GM12865 (cell line): ENCODE results near the gene FKBP14.

Experiments used
- DNase-seq: peaks from one replicate; pipeline ENCODE4 v3.0.0; 2010; ENCODE audit warnings: low read depth
- H3K4me3 ChIP-seq: 2 replicates; pipeline ENCODE4 v1.5.1; 2011; ENCODE audit warnings: mild to moderate bottlenecking, low read depth, low read length, control low read depth
- CTCF ChIP-seq: IDR thresholded peaks from 2 replicates; pipeline ENCODE4 v1.5.1; 2011; ENCODE audit warnings: low read length, control low read depth, low read depth, inconsistent platforms; ENCODE audit not compliant: insufficient read depth; ENCODE audit errors: missing control alignments

Gene FKBP14

GRCh38 chr7:30026229-30027064, at the start of gene FKBP14:
TSS of gene FKBP14 (minus strand) at chr7:30026702. CDS start at chr7:30026508, 194 bp downstream.
- H3K4me3 ChIP-seq, result peak within 1 kb of the TSS; percentile 92
- peak; percentile 100 for DNase-seq
- TF ChIP-seq CTCF, result no peak

- H3K4me3 ChIP-seq, result no peak overlapping the region
- peak; percentile 32 for TF ChIP-seq CTCF
- DNase-seq, result peak; percentile 31
Measured at GRCh38 chr7:30074422-30075030, 48.0 kb upstream of the FKBP14 start.

- TF ChIP-seq CTCF, result no peak
- H3K4me3 ChIP-seq, result no peak overlapping the region
- DNase-seq, result no peak
Measured at GRCh38 chr7:30072735-30073134, 46.2 kb upstream of the FKBP14 start.

GRCh38 chr7:30070052-30070451, 43.5 kb upstream of the FKBP14 start:
- H3K4me3 ChIP-seq, result no peak overlapping the region
- no peak for TF ChIP-seq CTCF
- no peak for DNase-seq

GRCh38 chr7:30069096-30069867, 42.8 kb upstream of the FKBP14 start:
- DNase-seq, result no peak
- TF ChIP-seq CTCF, result no peak
- no peak overlapping the region for H3K4me3 ChIP-seq

- no peak for DNase-seq
- TF ChIP-seq CTCF, result no peak
- H3K4me3 ChIP-seq, result no peak overlapping the region
Measured at GRCh38 chr7:30068117-30068516, 41.6 kb upstream of the FKBP14 start.
